ENCODE data around the gene OAS2.

The OAS2 gene

DNA sequence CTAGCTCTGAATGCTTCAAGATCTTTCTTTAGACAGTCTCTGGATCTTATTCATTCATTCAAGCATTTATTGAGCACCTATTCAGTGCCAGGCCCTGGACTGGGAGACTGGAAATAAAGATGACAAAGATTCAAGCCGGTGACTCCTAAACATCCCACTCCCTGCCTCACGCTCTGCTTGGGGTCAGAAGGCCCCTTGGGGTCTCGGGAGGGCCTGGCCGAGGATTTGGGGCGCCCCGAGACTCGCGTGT, 78.0 kb downstream of the OAS2 start:
- H3K36me3 ChIP-seq (ENCODE audit: control insufficient read depth, insufficient read depth, low read length), result no peaks in the 10 kb centered on the region
- peaks cover 40% of the 10 kb centered on the region for H3K27me3 ChIP-seq (ENCODE audit: control insufficient read depth, insufficient read depth, low read length, poor library complexity, severe bottlenecking)
- WGBS, 2 experiments, result 25 to 28% methylated on average over 8 of the region's 8 CpGs
- no peaks in the 10 kb centered on the region for H3K9me3 ChIP-seq (ENCODE audit: control insufficient read depth, low read length)
- peak overlapping the region; percentile 53 for H3K4me3 ChIP-seq (ENCODE audit: insufficient read depth, low read depth, low read length)
- no peaks in the 10 kb centered on the region for H3K4me1 ChIP-seq (ENCODE audit: control insufficient read depth, insufficient read depth, low read length)
- no peak overlapping the region for H3K27ac ChIP-seq (ENCODE audit: insufficient read depth, low read depth, low read length, poor library complexity, severe bottlenecking)

DNA sequence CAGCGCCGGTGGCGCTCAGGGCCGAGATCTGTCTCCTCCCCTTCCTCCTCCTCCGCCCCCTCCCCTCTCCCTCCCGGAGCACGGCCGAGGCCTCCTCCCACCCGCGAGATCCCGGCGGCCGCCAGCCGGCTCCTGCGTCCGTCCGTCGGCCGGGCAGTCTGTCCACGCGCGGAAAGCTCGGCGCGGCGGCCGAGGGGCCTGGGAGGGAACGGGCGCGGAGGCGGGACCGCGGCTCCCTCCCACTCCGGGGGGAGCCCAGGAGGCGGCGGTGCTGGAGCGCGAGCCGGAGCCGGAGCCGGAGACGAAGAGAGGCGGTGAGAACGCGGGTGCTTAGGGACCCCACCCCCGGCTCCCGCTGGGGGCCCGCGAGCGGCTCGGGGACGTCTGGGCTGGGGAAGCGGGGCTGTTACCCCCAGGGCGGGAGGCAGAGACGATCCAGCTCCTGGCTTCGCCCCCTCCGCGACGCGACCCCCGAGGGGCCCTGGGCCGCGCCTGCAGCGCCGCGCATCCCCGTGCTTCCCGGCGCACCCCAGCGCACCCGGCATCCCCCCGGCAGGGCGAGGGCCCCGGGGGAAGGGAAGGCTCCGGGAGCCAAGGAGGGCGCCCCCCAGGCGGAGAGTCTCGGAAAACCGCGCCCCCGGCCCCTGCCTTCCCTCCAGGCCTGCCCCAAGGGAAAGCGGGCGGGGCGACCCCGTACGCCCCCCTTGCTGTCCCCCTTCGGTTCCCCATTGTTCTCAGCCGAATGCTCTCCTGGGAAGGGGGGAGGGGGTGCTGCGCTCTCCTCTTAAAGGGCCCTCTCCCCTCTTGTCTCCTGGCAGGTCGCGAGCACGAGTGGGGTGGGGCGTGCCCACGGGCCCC, 78.5 kb downstream of the OAS2 start, which contains the start of gene DTX1:
TSS of gene DTX1 (plus strand) at position 100 of the 858 bp plus-strand sequence. CDS start 1,463 bp downstream, outside the sequence.
- Histone ChIP-seq H3K4me1 (ENCODE audit: control insufficient read depth, insufficient read depth, low read length) (no peaks in the 10 kb centered on the region), H3K27ac (ENCODE audit: insufficient read depth, low read depth, low read length, poor library complexity, severe bottlenecking) (no peak within 1 kb of the TSS), H3K27me3 (ENCODE audit: control insufficient read depth, insufficient read depth, low read length, poor library complexity, severe bottlenecking) (peaks cover 40% of the 10 kb centered on the region)

DNA sequence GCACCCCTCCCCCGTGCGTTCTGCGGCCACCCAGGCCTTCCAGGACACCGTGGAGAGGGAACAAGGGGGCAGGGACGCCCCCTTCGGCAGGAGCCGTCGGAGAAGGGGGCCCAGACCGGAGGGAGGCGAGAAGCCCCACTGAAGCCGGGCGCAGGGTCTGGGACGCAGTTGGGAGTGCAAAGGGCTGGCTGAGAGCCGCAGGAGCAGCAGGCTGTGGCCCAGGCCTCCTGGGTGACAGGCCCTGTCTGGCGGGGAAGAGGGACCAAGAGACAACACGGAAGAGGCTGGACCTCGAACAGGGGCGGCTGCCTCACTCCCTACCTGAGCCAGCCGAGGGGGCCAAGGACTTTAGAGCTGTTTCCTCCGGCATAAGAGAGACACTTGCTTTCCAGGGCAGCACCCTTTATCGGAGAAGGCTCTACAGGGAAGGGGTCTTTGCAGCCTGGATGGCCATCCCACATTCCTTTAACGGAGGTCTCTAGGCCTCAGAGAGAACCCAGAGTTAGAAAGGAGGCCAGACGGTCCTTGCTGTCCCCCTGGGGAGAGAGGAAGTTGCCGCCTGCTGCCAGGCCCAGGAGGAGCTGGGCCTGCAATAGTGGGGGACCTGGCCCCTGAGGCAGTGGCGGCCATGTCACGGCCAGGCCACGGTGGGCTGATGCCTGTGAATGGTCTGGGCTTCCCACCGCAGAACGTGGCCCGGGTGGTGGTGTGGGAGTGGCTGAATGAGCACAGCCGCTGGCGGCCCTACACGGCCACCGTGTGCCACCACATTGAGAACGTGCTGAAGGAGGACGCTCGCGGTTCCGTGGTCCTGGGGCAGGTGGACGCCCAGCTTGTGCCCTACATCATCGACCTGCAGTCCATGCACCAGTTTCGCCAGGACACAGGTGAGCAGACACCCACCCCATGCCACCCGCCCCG, 79.5 kb downstream of the OAS2 start:
- H3K36me3 ChIP-seq (ENCODE audit: control insufficient read depth, insufficient read depth, low read length), result no peaks in the 10 kb centered on the region

More for the DNA sequence above, 78.5 kb downstream of the OAS2 start, which contains the start of gene DTX1:
- Histone ChIP-seq H3K9me3 (ENCODE audit: control insufficient read depth, low read length) (no peaks in the 10 kb centered on the region), H3K36me3 (ENCODE audit: control insufficient read depth, insufficient read depth, low read length) (no peaks in the 10 kb centered on the region), H3K4me3 (ENCODE audit: insufficient read depth, low read depth, low read length) (peak within 1 kb of the TSS; percentile 53)
- 2% methylated on average over 93 to 94 of the region's 94 CpGs for WGBS, 2 experiments

DNA sequence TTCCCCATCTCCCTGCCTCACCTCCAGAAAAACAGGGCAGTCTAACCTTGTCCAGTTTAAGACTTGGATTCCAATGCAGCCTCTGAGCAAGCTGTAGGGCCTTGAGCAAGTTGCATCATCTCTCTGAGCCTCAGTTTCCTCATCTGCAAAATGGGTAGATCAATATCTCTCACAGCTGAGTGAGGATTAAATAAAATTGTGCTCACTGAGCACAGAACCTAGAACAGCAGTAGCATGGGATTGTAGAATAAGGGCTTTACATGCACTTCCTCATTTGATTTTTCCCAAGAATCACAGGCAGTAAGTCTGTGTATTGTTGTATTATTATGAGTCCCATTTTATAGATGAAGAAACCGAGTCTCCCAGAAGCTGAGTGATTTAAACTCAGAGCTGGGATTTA, 80.2 kb downstream of the OAS2 start:
- peaks cover 11% of the 10 kb centered on the region for H3K4me1 ChIP-seq (ENCODE audit: control insufficient read depth, insufficient read depth, low read length)
- H3K27me3 ChIP-seq (ENCODE audit: control insufficient read depth, insufficient read depth, low read length, poor library complexity, severe bottlenecking), result peaks cover 43% of the 10 kb centered on the region
- H3K4me3 ChIP-seq (ENCODE audit: insufficient read depth, low read depth, low read length), result no peak overlapping the region
- no peaks in the 10 kb centered on the region for H3K36me3 ChIP-seq (ENCODE audit: control insufficient read depth, insufficient read depth, low read length)
- no peak overlapping the region for H3K27ac ChIP-seq (ENCODE audit: insufficient read depth, low read depth, low read length, poor library complexity, severe bottlenecking)
- WGBS, 2 experiments, result 94 to 98% methylated on average over 1 of the region's 1 CpG
- H3K9me3 ChIP-seq (ENCODE audit: control insufficient read depth, low read length), result no peaks in the 10 kb centered on the region

More for the DNA sequence above, 79.5 kb downstream of the OAS2 start:
- H3K4me3 ChIP-seq (ENCODE audit: insufficient read depth, low read depth, low read length), result peak overlapping the region; percentile 53
- H3K4me1 ChIP-seq (ENCODE audit: control insufficient read depth, insufficient read depth, low read length), result peaks cover 4% of the 10 kb centered on the region
- H3K9me3 ChIP-seq (ENCODE audit: control insufficient read depth, low read length), result no peaks in the 10 kb centered on the region
- H3K27ac ChIP-seq (ENCODE audit: insufficient read depth, low read depth, low read length, poor library complexity, severe bottlenecking), result no peak overlapping the region
- 67% methylated on average over 44 of the region's 44 CpGs for WGBS, 2 experiments
- H3K27me3 ChIP-seq (ENCODE audit: control insufficient read depth, insufficient read depth, low read length, poor library complexity, severe bottlenecking), result peaks cover 40% of the 10 kb centered on the region

DNA sequence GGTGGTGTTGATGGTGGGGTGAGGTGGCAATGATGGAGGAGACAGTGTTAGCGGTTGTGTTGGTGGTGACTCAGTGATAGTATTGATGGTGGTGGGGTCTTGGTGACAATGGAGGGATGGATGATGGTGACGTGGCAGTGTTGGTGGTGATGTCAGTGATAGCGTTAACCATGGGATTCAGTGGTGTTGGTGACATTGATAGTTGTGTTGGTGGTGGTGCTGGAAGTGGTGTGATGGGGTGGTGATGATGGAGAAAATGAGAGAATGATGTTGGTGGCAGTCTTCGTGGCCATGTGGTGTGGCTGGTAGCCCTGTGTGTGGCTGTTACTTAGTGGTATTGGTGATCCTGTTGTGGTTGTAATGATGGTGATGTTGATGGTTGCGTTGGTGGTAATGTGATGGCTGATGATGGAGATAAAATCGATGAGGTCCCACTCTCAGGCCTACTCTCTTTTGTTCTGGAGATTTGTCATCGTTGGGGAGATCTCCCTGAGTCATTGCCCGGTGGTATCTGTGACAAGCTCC, 80.8 kb downstream of the OAS2 start:
- Histone ChIP-seq H3K27ac (ENCODE audit: insufficient read depth, low read depth, low read length, poor library complexity, severe bottlenecking) (no peak overlapping the region), H3K27me3 (ENCODE audit: control insufficient read depth, insufficient read depth, low read length, poor library complexity, severe bottlenecking) (peaks cover 40% of the 10 kb centered on the region), H3K9me3 (ENCODE audit: control insufficient read depth, low read length) (no peaks in the 10 kb centered on the region), H3K36me3 (ENCODE audit: control insufficient read depth, insufficient read depth, low read length) (no peaks in the 10 kb centered on the region), H3K4me1 (ENCODE audit: control insufficient read depth, insufficient read depth, low read length) (peaks cover 11% of the 10 kb centered on the region), H3K4me3 (ENCODE audit: insufficient read depth, low read depth, low read length) (no peak overlapping the region)
- 94 to 95% methylated on average over 8 of the region's 8 CpGs for WGBS, 2 experiments

DNA sequence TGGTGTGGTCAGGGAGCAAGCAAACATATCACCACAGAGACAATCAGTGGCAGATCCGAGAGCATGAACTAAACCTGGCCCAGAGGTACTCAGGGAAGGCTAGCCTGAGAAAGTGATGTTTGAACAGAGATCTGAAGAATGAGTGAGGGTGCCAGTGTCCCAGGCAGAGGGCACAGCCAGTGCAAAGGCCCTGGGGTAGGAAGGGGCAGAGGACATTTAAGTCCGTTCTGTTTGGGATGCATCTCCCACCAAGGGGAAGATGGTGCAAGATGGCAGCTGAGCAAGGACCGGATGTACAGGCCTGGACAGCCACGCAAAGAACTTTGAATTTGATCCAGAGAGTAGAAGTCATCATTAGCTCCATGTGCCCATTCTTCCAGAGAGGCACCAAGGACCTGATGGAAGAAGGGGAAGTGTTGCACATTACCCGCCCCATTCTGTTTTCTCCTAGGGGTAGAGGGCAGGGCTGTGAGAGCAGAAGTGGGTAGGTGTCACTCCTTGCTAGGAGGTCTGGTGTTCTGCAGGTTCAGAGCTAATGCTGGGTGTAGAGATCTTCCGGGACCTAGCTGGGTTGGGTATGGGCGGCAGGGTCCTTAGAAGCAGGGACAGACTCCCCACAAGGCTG, 82.1 kb downstream of the OAS2 start:
- WGBS, 2 experiments, result 92 to 94% methylated on average over 7 of the region's 7 CpGs
- Histone ChIP-seq H3K27ac (ENCODE audit: insufficient read depth, low read depth, low read length, poor library complexity, severe bottlenecking) (no peak overlapping the region), H3K9me3 (ENCODE audit: control insufficient read depth, low read length) (no peaks in the 10 kb centered on the region), H3K36me3 (ENCODE audit: control insufficient read depth, insufficient read depth, low read length) (no peaks in the 10 kb centered on the region), H3K27me3 (ENCODE audit: control insufficient read depth, insufficient read depth, low read length, poor library complexity, severe bottlenecking) (peaks cover 40% of the 10 kb centered on the region), H3K4me3 (ENCODE audit: insufficient read depth, low read depth, low read length) (no peak overlapping the region), H3K4me1 (ENCODE audit: control insufficient read depth, insufficient read depth, low read length) (peaks cover 11% of the 10 kb centered on the region)

DNA sequence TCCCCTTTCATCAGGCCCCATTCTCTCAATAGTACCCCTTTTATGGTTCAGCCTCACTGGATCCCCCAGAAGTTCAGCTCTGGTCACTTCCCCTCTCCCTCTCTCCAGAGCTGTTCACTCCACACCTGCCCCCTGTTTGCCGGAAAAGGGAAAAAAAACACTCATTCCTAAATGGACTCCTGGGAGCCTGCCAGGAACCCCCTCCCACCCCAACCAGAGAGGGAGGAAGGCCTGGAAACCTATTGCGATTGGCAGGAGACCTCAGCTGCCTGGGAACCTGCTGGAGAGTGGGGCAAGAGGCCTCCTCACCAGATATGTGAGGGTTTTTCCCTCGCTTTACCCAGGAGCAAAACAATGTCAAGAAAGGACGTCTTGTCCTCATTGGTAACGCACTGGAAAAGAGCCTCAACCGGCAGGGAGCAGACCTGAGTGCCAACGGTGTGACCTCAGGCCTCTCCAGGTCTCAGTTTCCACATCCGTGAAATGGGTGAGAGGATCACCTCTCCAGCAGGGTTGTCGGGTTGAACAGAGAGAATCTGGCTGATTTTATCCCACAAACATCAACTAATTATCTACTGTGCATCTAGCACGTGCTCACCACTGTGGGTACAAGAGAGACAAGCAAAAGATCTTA, 82.9 kb downstream of the OAS2 start:
- no peak overlapping the region for H3K27ac ChIP-seq (ENCODE audit: insufficient read depth, low read depth, low read length, poor library complexity, severe bottlenecking)
- H3K27me3 ChIP-seq (ENCODE audit: control insufficient read depth, insufficient read depth, low read length, poor library complexity, severe bottlenecking), result peaks cover 33% of the 10 kb centered on the region
- H3K9me3 ChIP-seq (ENCODE audit: control insufficient read depth, low read length), result no peaks in the 10 kb centered on the region
- WGBS, 2 experiments, result 83 to 85% methylated on average over 10 of the region's 10 CpGs
- H3K4me3 ChIP-seq (ENCODE audit: insufficient read depth, low read depth, low read length), result no peak overlapping the region
- H3K4me1 ChIP-seq (ENCODE audit: control insufficient read depth, insufficient read depth, low read length), result peaks cover 11% of the 10 kb centered on the region
- H3K36me3 ChIP-seq (ENCODE audit: control insufficient read depth, insufficient read depth, low read length), result no peaks in the 10 kb centered on the region

Data from ectodermal cell (in vitro differentiated cells).